ENCODE data around the gene PDGFB. TPM values are rescaled to one million over a fixed set of nuclear protein-coding genes. Genes with fewer than 3 reads are reported as not detected.

The PDGFB gene
- total and polyA plus RNA-seq, 7 experiments from 2014 or later: 0.56 to 9.5 (median 2.3) TPM

DNA sequence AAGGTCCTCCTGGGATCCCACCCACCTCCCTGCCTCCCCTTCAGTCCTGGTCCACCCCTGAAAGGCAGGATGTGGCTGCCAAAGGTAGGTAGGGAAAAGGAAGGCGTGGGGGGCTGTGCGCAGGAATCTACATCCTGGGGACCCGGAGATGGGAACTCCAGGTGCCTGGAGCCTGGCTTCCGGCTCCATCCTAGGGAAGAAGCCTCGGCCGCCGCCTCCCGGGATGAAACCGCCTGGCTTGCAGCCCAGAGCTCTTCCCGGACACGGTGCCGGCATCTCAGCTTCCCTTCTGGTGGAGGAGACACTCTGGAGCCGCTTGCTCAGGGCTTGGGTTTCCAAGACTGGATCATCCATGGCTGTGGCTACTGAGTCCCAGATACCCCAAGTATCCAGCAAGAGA, 33.3 kb upstream of the PDGFB start:
- Mint-ChIP-seq H3K36me3 (no peaks in the 10 kb centered on the region), H3K4me3 (no peak overlapping the region), H3K27me3 (peaks cover 0 to 18% (median 5%) of the 10 kb centered on the region in 5 donors), H3K4me1 (no peaks in the 10 kb centered on the region), H3K9me3 (peaks cover 0 to 7% (median 0%) of the 10 kb centered on the region in 11 donors), H3K27ac (no peak overlapping the region)
- Histone ChIP-seq H3K4me1 (ENCODE audit: control insufficient read depth in 2 of 2, insufficient read depth in 2 of 2, low read length in 2 of 2) (no peaks in the 10 kb centered on the region), H3K27me3 (ENCODE audit: control insufficient read depth in 2 of 2, insufficient read depth in 2 of 2, low read length in 2 of 2) (peaks cover 0 to 2% of the 10 kb centered on the region in 2 donors), H3K4me3 (ENCODE audit: low read length) (no peak overlapping the region), H3K27ac (ENCODE audit: low read depth, low read length) (no peak overlapping the region), H3K9me3 (ENCODE audit: control insufficient read depth in 2 of 3, low read length in 3 of 3) (no peaks in the 10 kb centered on the region), H3K36me3 (ENCODE audit: control insufficient read depth in 2 of 3, insufficient read depth in 3 of 3, low read length in 3 of 3) (no peaks in the 10 kb centered on the region)
- ChIA-PET POLR2A (interaction anchor here (0.7 kb wide), 1 partner anchor 57 kb away, joined by 3 read pairs; no protein-coding TSS in a partner anchor), CTCF (interaction anchor here (0.6 kb wide), 1 partner anchor 72 kb away, joined by 3 read pairs; no protein-coding TSS in a partner anchor)
- DNase-seq: no peak
- intact Hi-C loops (cut with micrococcal nuclease): no loop called here
- ATAC-seq: no peak

DNA sequence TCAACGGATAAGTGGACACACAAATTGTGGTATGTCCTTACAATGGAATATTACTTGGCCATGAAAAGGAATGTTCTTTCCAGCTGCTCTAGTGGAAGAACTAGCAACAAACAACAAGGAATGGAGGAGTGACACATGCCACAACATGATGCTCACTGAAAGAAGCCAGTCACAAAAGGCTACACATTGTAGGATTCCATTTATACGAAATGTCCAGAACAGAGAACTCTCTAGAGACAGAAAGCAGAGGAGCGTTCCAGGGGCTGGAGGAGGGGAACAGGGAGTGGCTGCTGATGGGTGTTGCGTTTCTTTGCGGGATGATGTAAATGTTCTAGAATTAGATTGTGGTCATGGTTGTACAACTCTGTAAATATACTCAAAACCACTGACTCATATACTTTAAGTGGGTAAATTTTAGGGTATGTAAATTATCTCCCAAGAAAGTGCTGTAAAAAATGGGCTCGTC, 32.4 kb upstream of the PDGFB start:
- Histone ChIP-seq H3K36me3 (ENCODE audit: control insufficient read depth in 2 of 3, insufficient read depth in 3 of 3, low read length in 3 of 3) (no peaks in the 10 kb centered on the region), H3K27me3 (ENCODE audit: control insufficient read depth in 2 of 2, insufficient read depth in 2 of 2, low read length in 2 of 2) (peaks cover 0 to 2% of the 10 kb centered on the region in 2 donors), H3K4me3 (ENCODE audit: low read length) (no peak overlapping the region), H3K27ac (ENCODE audit: low read depth, low read length) (no peak overlapping the region), H3K9me3 (ENCODE audit: control insufficient read depth in 2 of 3, low read length in 3 of 3) (no peaks in the 10 kb centered on the region), H3K4me1 (ENCODE audit: control insufficient read depth in 2 of 2, insufficient read depth in 2 of 2, low read length in 2 of 2) (no peaks in the 10 kb centered on the region)
- ATAC-seq (peak; percentile 52), DNase-seq (no peak)
- Mint-ChIP-seq H3K36me3 (no peaks in the 10 kb centered on the region), H3K9me3 (peaks cover 0 to 7% (median 0%) of the 10 kb centered on the region in 11 donors), H3K4me1 (no peaks in the 10 kb centered on the region), H3K27ac (no peak overlapping the region), H3K27me3 (peaks cover 0 to 18% (median 5%) of the 10 kb centered on the region in 5 donors), H3K4me3 (no peak overlapping the region)
- ChIA-PET CTCF (no interaction called here), POLR2A (interaction anchor here (0.7 kb wide), 1 partner anchor 56 kb away, joined by 3 read pairs; no protein-coding TSS in a partner anchor)
- intact Hi-C loops (cut with micrococcal nuclease): no loop called here

DNA sequence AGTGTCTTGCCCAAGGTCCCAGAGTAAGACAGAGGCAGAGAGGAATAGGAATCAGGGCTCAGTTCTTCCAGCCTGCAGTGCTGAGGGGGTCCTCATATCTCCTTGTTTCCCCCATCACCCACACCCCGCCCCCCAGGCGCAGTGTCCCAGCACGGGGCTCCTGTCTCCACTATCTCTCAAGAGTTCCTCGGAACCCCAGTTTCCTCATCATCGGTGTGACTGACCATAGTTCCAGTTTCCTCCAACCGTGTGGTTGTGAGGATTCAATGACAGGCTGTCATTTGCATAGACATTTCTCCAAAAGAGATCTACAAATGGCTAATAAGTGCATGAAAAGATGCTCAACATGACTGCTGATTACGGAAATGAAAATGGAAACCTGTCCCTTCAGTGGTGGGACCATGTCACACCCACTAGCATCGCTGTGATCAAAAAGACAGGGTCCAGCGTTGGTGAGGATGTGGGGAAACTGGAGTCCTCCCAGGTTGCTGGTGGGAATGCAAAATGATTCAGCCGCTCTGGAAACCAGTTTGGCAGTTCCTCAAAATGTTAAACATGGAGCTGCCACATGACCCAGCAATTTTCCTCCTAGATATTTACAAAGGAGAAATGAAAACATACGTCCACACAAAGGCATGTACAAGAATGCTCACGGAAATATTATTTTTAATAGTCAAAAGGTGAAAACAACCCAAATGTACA, 31.8 kb upstream of the PDGFB start:
- intact Hi-C loops (cut with micrococcal nuclease): no loop called here
- ATAC-seq: no peak
- peaks cover 0 to 7% (median 0%) of the 10 kb centered on the region in 11 donors for H3K9me3 Mint-ChIP-seq
- H3K36me3 Mint-ChIP-seq: no peaks in the 10 kb centered on the region
- peaks cover 0 to 2% of the 10 kb centered on the region in 2 donors for H3K27me3 ChIP-seq (ENCODE audit: control insufficient read depth in 2 of 2, insufficient read depth in 2 of 2, low read length in 2 of 2)
- H3K36me3 ChIP-seq (ENCODE audit: control insufficient read depth in 2 of 3, insufficient read depth in 3 of 3, low read length in 3 of 3): no peaks in the 10 kb centered on the region
- no peak overlapping the region for H3K4me3 Mint-ChIP-seq
- no peaks in the 10 kb centered on the region for H3K4me1 Mint-ChIP-seq
- H3K27ac ChIP-seq (ENCODE audit: low read depth, low read length): no peak overlapping the region
- no peaks in the 10 kb centered on the region for H3K4me1 ChIP-seq (ENCODE audit: control insufficient read depth in 2 of 2, insufficient read depth in 2 of 2, low read length in 2 of 2)
- no peak for DNase-seq
- peak overlapping the region in 1 of 9 donors; percentile 41 for H3K27ac Mint-ChIP-seq
- peaks cover 0 to 18% (median 5%) of the 10 kb centered on the region in 5 donors for H3K27me3 Mint-ChIP-seq
- no peaks in the 10 kb centered on the region for H3K9me3 ChIP-seq (ENCODE audit: control insufficient read depth in 2 of 3, low read length in 3 of 3)
- no peak overlapping the region for H3K4me3 ChIP-seq (ENCODE audit: low read length)
- CTCF ChIA-PET: no interaction called here
- POLR2A ChIA-PET: no interaction called here

DNA sequence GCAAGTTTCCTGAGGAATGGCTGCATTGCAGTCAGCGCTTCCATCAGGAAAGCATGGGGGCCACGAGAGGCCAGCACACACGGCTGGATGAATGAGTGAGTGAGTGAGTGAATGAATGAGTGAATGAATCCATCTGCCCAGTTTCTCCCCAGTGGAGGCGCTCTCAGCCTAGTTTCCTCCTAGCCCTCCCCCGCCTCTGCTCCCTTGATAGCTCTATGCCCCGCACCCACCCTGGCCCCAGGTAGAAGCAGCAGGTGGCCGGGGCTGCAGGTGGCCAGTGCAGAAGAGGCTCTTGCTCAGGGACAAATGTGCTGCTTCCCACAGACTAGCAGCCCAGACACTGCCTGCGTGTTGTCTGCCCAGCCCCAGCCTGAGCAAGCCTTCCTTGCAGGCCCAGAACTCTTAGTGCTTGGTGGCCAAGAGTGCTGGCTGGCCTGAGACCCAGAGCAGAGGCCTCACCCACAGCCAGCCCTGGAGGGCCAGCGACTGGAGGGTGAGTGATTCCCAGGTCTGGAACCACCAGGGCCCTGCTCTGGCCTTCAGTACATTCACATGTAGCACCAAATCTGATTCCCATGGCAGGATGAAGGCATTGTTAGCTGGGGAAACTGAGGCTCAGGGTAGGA, 31.1 kb upstream of the PDGFB start:
- no peaks in the 10 kb centered on the region for H3K36me3 ChIP-seq (ENCODE audit: control insufficient read depth in 2 of 3, insufficient read depth in 3 of 3, low read length in 3 of 3)
- Mint-ChIP-seq H3K27ac (peak overlapping the region in 1 of 9 donors; percentile 41), H3K4me3 (no peak overlapping the region), H3K9me3 (peaks cover 0 to 7% (median 2%) of the 10 kb centered on the region in 11 donors), H3K4me1 (no peaks in the 10 kb centered on the region), H3K27me3 (peaks cover 0 to 18% (median 5%) of the 10 kb centered on the region in 5 donors), H3K36me3 (no peaks in the 10 kb centered on the region)
- ATAC-seq (no peak), DNase-seq (no peak)
- intact Hi-C loops (cut with micrococcal nuclease): no loop called here
- POLR2A ChIA-PET: no interaction called here
- no peaks in the 10 kb centered on the region for H3K4me1 ChIP-seq (ENCODE audit: control insufficient read depth in 2 of 2, insufficient read depth in 2 of 2, low read length in 2 of 2)
- CTCF ChIA-PET: no interaction called here
- H3K4me3 ChIP-seq (ENCODE audit: low read length): no peak overlapping the region
- no peaks in the 10 kb centered on the region for H3K27me3 ChIP-seq (ENCODE audit: control insufficient read depth in 2 of 2, insufficient read depth in 2 of 2, low read length in 2 of 2)
- H3K9me3 ChIP-seq (ENCODE audit: control insufficient read depth in 2 of 3, low read length in 3 of 3): no peaks in the 10 kb centered on the region
- H3K27ac ChIP-seq (ENCODE audit: low read depth, low read length): no peak overlapping the region

DNA sequence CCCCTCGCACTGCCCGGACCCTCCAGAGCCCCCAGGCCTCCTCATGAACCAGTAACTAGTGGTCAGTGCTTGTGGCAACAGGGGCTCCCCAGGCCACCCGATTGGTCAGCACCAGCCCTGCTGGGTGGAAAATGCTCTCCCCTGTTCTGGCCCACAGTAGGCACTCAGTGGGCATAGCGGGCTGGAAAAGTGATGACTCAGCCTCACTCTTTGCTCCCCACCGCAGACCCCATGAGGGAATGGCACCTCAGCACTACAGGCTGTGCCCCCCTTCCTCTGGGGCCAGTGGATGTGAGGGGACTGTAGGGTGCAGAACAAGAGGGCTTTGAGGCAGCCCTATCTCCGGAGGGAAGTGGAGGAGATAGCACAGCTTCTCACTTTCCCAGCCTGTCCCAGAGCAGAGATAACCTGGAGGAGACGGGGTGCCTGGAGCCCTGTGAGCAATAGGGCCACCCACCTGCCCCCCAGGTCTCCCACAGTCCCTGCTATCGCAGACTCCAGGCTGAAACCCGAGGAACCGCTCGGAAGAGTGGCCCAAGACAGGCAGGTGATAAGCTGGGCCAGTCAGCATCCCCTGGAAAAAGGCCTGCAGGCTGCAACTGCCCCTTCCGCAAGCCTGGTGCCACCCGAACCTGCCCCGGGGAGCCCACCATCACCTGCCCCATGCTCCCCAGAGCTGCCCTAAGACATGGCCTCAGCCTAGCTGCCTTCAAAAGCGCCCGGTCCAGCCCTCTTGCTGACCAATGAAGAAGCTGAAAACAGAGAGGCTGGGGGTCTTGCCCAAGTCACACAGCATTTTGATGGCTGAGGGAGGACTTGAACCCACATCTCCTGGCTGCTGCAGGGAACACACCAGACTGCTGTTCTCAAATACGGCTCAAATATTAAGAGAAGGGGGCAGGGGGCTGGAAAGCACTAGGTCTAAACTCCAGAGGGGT, 29.4 kb upstream of the PDGFB start:
- Histone ChIP-seq H3K27ac (ENCODE audit: low read depth, low read length) (no peak overlapping the region), H3K4me3 (ENCODE audit: low read length) (no peak overlapping the region), H3K27me3 (ENCODE audit: control insufficient read depth in 2 of 2, insufficient read depth in 2 of 2, low read length in 2 of 2) (no peaks in the 10 kb centered on the region), H3K9me3 (ENCODE audit: control insufficient read depth in 2 of 3, low read length in 3 of 3) (no peaks in the 10 kb centered on the region), H3K4me1 (ENCODE audit: control insufficient read depth in 2 of 2, insufficient read depth in 2 of 2, low read length in 2 of 2) (no peaks in the 10 kb centered on the region), H3K36me3 (ENCODE audit: control insufficient read depth in 2 of 3, insufficient read depth in 3 of 3, low read length in 3 of 3) (no peaks in the 10 kb centered on the region)
- H3K9me3 Mint-ChIP-seq: peaks cover 0 to 7% (median 2%) of the 10 kb centered on the region in 11 donors
- ChIA-PET POLR2A (no interaction called here), CTCF (no interaction called here)
- no peak overlapping the region for H3K27ac Mint-ChIP-seq
- no peaks in the 10 kb centered on the region for H3K4me1 Mint-ChIP-seq
- intact Hi-C loops (cut with micrococcal nuclease): no loop called here
- ATAC-seq (no peak), DNase-seq (no peak)
- no peaks in the 10 kb centered on the region for H3K36me3 Mint-ChIP-seq
- H3K4me3 Mint-ChIP-seq: no peak overlapping the region
- H3K27me3 Mint-ChIP-seq: peaks cover 0 to 13% (median 5%) of the 10 kb centered on the region in 5 donors

DNA sequence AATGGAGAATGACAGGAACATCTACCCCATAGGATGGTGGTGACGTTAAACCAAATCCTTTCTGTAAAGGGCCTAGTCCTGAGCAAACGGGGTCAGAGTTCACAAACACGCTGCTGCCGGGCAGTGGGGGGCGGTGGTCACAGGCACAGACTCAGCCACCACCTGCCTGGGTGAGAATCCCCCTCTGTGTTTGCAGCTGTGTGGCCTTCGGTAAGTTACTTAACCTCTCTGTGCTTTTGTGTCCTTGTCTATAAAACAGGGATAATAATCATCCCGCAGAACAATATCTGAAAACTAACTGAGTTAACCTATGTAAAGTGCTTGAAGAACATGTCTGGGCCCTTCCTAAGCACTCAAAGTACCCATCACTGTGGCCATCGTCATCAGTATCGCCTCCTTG, 26.0 kb upstream of the PDGFB start:
- Histone ChIP-seq H3K4me1 (ENCODE audit: control insufficient read depth in 2 of 2, insufficient read depth in 2 of 2, low read length in 2 of 2) (no peaks in the 10 kb centered on the region), H3K4me3 (ENCODE audit: low read length) (no peak overlapping the region), H3K27ac (ENCODE audit: low read depth, low read length) (no peak overlapping the region), H3K27me3 (ENCODE audit: control insufficient read depth in 2 of 2, insufficient read depth in 2 of 2, low read length in 2 of 2) (no peaks in the 10 kb centered on the region), H3K9me3 (ENCODE audit: control insufficient read depth in 2 of 3, low read length in 3 of 3) (no peaks in the 10 kb centered on the region), H3K36me3 (ENCODE audit: control insufficient read depth in 2 of 3, insufficient read depth in 3 of 3, low read length in 3 of 3) (no peaks in the 10 kb centered on the region)
- peaks cover 0 to 12% (median 0%) of the 10 kb centered on the region in 7 donors for H3K4me1 Mint-ChIP-seq
- ATAC-seq (no peak), DNase-seq (no peak)
- no peaks in the 10 kb centered on the region for H3K27me3 Mint-ChIP-seq
- H3K9me3 Mint-ChIP-seq: peaks cover 0 to 2% (median 0%) of the 10 kb centered on the region in 11 donors
- H3K27ac Mint-ChIP-seq: no peak overlapping the region
- no peaks in the 10 kb centered on the region for H3K36me3 Mint-ChIP-seq
- ChIA-PET POLR2A (no interaction called here), CTCF (no interaction called here)
- intact Hi-C loops (cut with micrococcal nuclease): no loop called here
- H3K4me3 Mint-ChIP-seq: no peak overlapping the region

Measured in naive thymus-derived CD4-positive, alpha-beta T cell (primary cell).